Left cardiac atrium (tissue), 4 donors: ENCODE results near the gene COL9A1. TPM values are rescaled to one million over a fixed set of nuclear protein-coding genes. Genes with fewer than 3 reads are reported as not detected.

Source experiments
- ATAC-seq, 2 donors: fragments of 200-7000 bp; cut with Tn5 transposase; one replicate each; pipeline ENCODE4 v1.9.1; 2020; ENCODE audit warnings: mild to moderate bottlenecking in 2 of 2, moderate library complexity in 2 of 2
- DNase-seq: peaks from one replicate; pipeline ENCODE4 v3.0.0-alpha.2; 2020
- intact Hi-C, 2 donors: fragments of 100-400 bp; cut with DNase I; formaldehyde crosslinking; loops; one replicate each; pipeline versions ENCODE4 v1.14.1 to v1.15.1; 2022 to 2023
- total RNA-seq, 2 donors: library from RNA; stranded (reverse); fragmentation: NEBNext Ultra II Directional; extraction: Animal tissue kit (Norgen Biotek cat#: 25700); gene quantifications; one replicate each; pipeline ENCODE4 v1.2.1, GENCODE V29; 2021
- donor health status: DM: no; HTN: yes; CAD: no.
- donor health status: DM: no; HTN: yes; CAD: no; lungs with severe emphysema.
- donor health status: DM: yes; HTN: yes; CAD: no.
- donor health status: Dilated cardiomyopathy.

Gene COL9A1
- total RNA-seq, 2 donors from 2014 or later: 0.29 to 0.37 TPM

DNA sequence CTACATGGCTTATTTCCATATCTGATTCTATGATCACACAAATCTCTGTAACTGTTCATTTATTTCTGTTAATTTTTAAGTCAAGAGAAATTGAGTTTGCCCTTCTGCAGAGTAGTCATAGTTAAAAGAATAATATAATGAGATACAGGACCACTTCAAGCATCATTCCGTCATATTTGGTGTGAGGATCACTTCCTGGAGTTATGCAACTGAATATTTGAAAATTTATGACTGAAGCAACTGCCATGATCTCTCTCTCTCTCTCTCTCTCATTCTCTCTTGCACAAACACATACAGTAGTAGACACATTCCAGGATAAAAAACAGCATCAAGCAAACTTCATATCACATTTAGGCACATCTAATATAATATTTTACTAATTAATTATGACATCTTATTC lies 116.4 kb downstream of the COL9A1 start:
- ATAC-seq: no peak
- intact Hi-C loops: no loop called here
- DNase-seq: no peak

DNA sequence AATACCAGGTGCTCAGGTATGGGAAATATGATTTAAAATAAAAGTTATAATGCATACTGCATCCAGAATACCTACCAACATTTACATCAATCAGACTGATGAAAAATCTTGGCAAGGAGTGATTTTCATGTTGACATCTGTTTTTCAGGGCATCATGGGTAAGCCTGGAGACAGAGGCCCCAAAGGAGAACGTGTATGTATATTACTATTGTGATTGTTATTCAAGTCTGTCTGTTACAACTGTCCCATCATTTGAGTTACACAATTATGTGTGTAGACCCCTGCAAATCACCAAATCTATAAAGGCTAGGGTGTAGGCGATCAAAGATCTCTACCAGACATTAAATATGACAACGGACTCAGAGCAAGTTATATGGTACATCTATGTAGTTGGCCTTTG lies 118.2 kb downstream of the COL9A1 start:
- intact Hi-C loops: no loop called here
- ATAC-seq: no peak
- DNase-seq: no peak

DNA sequence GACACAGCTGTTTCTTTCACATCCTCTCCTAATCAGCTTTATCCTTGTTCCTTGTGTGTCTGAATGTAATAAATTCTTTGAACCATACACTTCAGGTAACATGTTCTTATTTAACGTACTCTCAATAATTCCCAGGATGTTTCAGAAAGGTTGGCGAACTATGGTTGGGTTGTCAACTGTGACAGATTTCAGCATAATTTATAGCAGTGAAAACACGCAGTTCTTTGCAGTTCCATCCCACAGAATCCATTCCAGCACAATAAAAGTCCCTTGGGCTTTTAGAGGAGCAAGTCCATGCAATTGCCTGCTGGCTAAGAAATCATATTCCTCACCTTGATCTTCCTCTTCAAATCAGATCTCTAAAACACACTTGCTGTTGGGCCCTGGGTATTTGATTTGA lies 119.3 kb downstream of the COL9A1 start:
- intact Hi-C loops: no loop called here
- ATAC-seq (no peak), DNase-seq (no peak)

DNA sequence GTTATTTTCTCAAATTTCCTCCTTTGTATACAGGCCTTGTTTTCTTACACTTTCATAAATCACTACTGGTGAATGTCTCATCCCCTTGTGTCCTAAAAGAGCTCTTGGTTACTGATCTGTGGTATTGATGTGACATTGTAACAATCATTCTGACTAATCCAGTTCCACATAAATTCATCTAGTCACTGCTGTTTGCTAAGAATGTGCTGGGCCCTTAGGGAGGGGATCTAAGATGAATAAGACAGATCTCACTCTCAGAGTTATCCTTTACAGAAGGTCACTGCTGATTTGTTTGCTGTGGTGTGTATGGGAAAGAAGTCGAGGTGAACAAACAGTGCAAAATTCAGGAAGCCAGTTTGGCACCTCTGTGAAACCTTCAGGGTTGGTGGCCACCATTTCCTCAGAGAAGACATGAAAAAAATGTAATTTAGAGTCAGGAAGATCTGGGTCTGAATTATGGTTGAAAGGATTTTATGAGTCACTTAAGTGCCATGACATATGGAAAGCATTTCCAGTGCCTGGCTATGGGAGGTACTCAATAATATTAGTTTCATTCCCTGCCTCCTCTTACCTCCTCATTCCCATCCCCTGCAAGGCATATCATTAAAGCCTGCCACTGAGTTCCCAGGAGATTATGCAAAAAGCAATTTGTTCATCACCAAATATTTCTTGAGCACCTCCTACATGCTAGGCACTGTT lies 121.8 kb downstream of the COL9A1 start:
- no peak for ATAC-seq
- intact Hi-C loops: no loop called here
- DNase-seq: no peak

DNA sequence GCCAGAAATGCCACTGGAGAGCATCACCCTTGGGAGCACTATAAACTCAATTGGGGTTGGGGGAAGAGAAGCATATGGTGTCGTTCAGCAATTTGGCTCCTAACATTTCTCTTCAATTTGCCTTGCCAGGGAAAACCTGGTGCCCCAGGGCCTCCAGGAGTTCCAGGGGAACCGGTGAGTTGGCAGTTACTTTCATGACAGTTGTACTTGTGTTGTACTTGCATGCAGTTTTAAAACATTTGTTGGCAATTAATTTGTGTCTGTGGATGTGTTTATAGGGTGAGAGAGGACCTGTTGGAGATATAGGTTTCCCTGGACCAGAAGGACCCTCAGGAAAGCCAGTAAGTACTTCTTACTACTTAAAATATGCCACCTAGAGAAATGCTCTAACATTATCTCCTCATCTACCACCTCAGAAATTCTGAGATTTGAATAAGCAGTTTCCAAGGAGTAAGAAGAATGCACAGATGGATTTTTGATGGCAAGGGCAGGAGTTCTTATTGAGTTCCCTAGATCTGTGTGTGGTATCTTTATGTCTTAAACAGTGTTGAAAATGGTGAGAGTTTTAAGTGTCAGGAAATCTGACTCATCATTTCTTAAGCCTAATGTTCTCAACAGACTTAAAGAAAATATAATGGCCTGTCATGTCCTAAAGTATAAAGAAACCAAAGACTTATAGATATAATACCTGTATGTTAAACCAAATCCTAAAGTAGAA lies 122.5 kb downstream of the COL9A1 start:
- ATAC-seq: no peak
- intact Hi-C loops: no loop called here
- no peak for DNase-seq

DNA sequence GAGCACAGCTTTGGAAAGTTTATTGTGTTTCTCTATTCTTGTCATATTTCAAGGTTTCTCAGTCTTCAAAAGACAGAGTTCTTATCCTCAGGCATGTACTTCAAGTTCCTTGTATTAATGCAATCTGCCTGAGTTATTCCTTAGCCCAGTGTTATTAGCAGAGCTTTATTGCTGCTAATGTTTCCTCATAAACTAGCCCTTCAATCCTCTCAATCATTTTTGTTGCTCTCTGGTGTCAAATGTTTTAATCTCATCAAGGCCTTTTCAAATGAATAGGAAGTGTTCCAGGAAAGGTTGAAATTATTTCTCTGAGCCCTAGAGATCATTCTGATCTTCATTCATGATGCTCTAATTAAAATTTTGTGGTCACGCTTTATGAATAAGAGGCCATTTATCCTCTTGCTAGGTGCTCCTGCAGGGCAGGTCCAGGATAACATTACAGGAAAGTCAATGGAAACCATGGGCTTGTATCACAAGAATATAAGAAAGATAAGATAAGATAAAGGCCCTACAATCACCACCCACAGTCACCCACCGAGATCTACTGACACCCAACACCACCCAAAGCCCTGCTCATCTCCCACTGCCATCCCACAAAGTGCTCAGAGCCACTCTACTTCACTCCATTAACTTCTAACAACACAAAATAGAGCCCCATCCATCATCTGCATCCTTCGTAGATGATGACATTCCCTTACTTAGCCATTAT lies 125.9 kb downstream of the COL9A1 start:
- DNase-seq: no peak
- ATAC-seq: no peak
- intact Hi-C loops: no loop called here

DNA sequence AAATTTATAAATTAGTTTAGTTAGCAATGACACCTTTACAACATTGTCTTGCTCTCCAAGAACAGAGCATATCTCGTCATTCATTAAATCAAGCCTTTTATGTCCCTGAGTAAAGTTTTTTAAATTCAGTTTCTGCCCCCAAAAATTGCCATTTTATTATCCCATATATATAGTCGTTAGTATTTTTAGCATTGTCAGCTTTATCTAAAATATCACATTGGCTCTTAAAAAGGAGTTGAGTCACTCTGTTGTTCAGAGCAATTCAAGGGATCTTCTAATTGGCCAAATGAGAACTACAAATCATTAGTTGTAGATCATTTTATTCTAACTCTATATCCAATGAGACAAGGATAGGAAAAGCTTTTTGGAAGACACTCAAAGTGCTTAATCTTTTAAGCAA lies 127.1 kb downstream of the COL9A1 start:
- ATAC-seq (no peak), DNase-seq (no peak)
- intact Hi-C loops: no loop called here

DNA sequence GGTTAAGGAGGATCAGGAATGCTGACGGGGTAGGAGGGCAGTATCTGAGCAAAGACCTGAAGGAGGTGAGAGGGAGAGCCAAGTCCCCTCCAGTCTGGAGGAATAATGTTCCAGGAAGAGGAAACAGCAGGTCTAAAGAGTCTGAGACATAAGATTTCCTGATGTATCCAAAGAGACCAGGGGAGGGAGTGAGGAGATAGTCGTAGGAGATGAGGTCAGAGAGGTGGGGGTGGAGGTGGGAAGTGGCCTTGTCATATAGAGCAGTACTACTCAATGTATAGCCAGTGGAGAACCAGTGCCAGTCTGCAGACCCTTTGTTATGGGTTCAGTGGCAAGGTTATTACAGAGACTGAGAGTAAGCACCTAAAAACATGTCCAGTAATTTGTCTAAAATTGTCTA lies 130.6 kb downstream of the COL9A1 start:
- intact Hi-C loops: no loop called here
- ATAC-seq (no peak), DNase-seq (no peak)

DNA sequence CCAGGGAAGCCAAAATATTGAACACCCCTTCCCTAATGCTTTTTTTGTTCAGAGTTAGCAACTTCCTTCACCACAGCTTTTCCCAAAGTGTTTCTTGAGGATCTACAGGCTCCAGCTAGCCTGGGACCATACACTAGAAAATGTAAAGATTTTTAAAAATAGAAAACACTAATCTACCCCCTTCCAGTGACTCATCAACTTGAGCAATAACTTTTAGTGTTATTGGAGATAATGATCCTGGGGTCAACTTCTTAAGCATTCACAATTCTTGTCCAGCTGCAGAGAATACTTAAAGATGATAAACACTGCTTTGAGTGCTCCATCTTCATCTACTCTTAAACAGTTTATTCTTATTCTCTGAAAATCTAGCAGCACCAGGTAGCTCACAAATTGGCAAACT lies 131.6 kb downstream of the COL9A1 start:
- intact Hi-C loops: no loop called here
- no peak for DNase-seq
- no peak for ATAC-seq

DNA sequence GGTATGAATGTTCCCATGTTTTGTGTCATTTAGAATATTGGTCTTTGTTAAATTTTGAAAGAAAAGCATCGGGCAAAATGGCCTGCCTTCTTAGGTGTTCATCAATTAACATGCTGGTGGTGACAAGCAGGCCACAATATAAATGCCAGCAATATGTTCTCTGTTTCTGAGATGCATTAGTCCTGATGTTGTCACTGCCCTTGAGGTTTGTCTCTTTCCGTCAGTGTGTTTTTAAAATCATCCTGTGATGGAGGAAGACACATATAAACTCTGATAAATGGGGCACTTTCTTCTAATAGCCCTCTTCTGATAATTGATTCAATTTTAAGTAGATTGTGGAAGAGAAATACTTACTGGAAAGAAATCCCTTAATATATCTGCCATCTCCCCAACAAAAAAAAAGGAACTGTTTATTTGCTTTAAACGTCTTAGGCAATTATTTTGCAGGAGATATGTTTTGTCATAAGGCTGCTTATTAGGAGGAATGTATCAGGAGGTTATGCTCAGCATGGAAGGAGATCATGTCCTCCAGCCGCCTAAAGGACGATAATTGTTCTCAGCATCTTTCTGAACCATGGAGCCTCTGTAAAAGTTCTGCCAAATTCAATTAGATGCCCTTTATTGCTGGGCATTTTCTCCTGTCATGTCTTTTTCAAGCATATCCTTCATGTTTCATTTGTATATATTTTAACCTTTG lies 134.1 kb downstream of the COL9A1 start:
- DNase-seq (no peak), ATAC-seq (no peak)
- intact Hi-C loops: no loop called here

Other genes starting within 250 kb of the COL9A1 start
- gene FAM135A, start 110.4 kb upstream of the COL9A1 start, total RNA-seq: 10 to 100 TPM; 13.1 to 15.4 TPM